Measurements from ENCODE around the gene GBF1. TPM values are rescaled to one million over a fixed set of nuclear protein-coding genes. Genes with fewer than 3 reads are reported as not detected.
A peak's percentile ranks its signal among the peaks of the same experiment; 100 is the strongest.

Gene GBF1
- polyA plus RNA-seq, 3 donors: 4.2 to 17.4 (median 11.9) TPM

DNA sequence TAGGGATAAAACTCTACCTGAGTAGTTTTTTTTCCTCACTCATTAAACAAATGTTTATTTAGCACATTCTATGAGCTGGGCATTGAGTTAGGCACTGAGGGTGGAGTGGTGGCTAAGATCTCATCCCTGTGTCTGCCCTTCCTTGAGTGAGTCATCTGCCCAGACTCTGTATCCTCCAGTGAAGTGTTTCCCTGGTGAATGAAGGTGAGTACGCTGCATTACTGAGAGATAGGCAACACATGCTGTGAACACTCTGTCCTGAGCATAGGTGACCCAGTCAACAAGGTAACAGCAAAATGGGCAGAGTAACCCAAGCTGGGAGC, 9.8 kb upstream of the GBF1 start:
- Histone ChIP-seq H3K4me2 (replicated peaks; ENCODE audit: extremely low read depth, low read length, poor library complexity, severe bottlenecking) (no peak overlapping the region), H3K9ac (ENCODE audit: insufficient read depth, low read length, poor library complexity, severe bottlenecking) (no peak overlapping the region), H3K27me3 (ENCODE audit: control insufficient read depth in 2 of 2, insufficient read depth in 2 of 2, low read length in 2 of 2) (peaks cover 54 to 94% of the 10 kb centered on the region in 2 donors), H4K20me1 (ENCODE audit: insufficient read depth, low read length) (no peaks in the 10 kb centered on the region), H3K9me3 (replicated peaks in 1 of 2; ENCODE audit: control insufficient read depth in 1 of 2, insufficient read depth in 1 of 2, low read length in 2 of 2) (peaks cover 0 to 12% of the 10 kb centered on the region in 2 donors), H3K4me3 (replicated peaks in 1 of 3; ENCODE audit: low read depth in 2 of 3, low read length in 3 of 3) (no peak overlapping the region), H3K36me3 (replicated peaks in 1 of 2; ENCODE audit: control insufficient read depth in 1 of 2, insufficient read depth in 2 of 2, low read length in 2 of 2) (no peaks in the 10 kb centered on the region), H2AFZ (ENCODE audit: insufficient read depth, low read depth, low read length, poor library complexity, severe bottlenecking) (no peak overlapping the region), H3K4me1 (ENCODE audit: control insufficient read depth in 1 of 2, insufficient read depth in 2 of 2, low read length in 2 of 2) (peaks cover 15 to 18% of the 10 kb centered on the region in 2 donors), H3K79me2 (ENCODE audit: insufficient read depth, low read length) (no peaks in the 10 kb centered on the region), H3K27ac (ENCODE audit: low read depth in 1 of 2, low read length in 2 of 2) (no peak overlapping the region)
- H3K9me3 Mint-ChIP-seq: peaks cover 0 to 19% (median 4%) of the 10 kb centered on the region in 7 donors
- no peak overlapping the region for H3K4me3 Mint-ChIP-seq
- peaks cover 18% of the 10 kb centered on the region for H3K4me1 Mint-ChIP-seq
- H3K27me3 Mint-ChIP-seq (ENCODE audit: low read depth in 3 of 3): peaks cover 69 to 94% (median 82%) of the 10 kb centered on the region in 3 donors
- DNase-seq: no peak
- WGBS (ENCODE audit: insufficient coverage): 100% methylated on average over 1 of the region's 1 CpG
- intact Hi-C loops (cut with micrococcal nuclease): no loop called here
- H3K36me3 Mint-ChIP-seq: peaks cover 0 to 7% of the 10 kb centered on the region in 2 donors
- TF ChIP-seq, protein P1, sequence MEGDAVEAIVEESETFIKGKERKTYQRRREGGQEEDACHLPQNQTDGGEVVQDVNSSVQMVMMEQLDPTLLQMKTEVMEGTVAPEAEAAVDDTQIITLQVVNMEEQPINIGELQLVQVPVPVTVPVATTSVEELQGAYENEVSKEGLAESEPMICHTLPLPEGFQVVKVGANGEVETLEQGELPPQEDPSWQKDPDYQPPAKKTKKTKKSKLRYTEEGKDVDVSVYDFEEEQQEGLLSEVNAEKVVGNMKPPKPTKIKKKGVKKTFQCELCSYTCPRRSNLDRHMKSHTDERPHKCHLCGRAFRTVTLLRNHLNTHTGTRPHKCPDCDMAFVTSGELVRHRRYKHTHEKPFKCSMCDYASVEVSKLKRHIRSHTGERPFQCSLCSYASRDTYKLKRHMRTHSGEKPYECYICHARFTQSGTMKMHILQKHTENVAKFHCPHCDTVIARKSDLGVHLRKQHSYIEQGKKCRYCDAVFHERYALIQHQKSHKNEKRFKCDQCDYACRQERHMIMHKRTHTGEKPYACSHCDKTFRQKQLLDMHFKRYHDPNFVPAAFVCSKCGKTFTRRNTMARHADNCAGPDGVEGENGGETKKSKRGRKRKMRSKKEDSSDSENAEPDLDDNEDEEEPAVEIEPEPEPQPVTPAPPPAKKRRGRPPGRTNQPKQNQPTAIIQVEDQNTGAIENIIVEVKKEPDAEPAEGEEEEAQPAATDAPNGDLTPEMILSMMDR (IDR thresholded peaks at IDR 0.05): no peak
- no peak overlapping the region for H3K27ac Mint-ChIP-seq

DNA sequence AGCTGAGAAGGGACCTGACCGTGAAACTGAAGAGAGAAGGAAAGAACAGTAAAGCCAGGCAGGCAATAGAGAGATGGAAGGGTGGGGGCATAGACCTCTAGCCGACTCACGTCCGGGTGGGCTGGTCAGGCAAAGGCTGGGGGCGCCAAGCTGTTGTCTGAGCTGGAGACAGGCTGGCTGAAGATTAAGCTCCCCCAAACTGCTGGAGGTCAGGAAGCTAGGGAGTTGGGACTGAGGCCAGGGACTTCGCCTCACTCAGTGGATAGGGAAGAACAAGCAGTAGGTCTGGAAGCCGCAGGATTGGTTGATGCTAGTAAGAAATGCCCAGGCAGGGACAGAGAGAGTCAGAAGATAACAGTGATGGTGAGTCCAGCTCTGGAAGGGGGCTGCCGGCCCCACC, 9.3 kb upstream of the GBF1 start:
- H3K4me3 ChIP-seq (replicated peaks in 1 of 3; ENCODE audit: low read depth in 2 of 3, low read length in 3 of 3): no peak overlapping the region
- peaks cover 56 to 94% of the 10 kb centered on the region in 2 donors for H3K27me3 ChIP-seq (ENCODE audit: control insufficient read depth in 2 of 2, insufficient read depth in 2 of 2, low read length in 2 of 2)
- H3K36me3 ChIP-seq (replicated peaks in 1 of 2; ENCODE audit: control insufficient read depth in 1 of 2, insufficient read depth in 2 of 2, low read length in 2 of 2): no peaks in the 10 kb centered on the region
- H4K20me1 ChIP-seq (ENCODE audit: insufficient read depth, low read length): no peaks in the 10 kb centered on the region
- H3K4me1 Mint-ChIP-seq: peaks cover 19% of the 10 kb centered on the region
- peaks cover 0 to 9% of the 10 kb centered on the region in 2 donors for H3K36me3 Mint-ChIP-seq
- H3K9me3 Mint-ChIP-seq: peaks cover 0 to 20% (median 7%) of the 10 kb centered on the region in 7 donors
- no peak overlapping the region for H3K4me2 ChIP-seq (replicated peaks; ENCODE audit: extremely low read depth, low read length, poor library complexity, severe bottlenecking)
- H3K27ac ChIP-seq (ENCODE audit: low read depth in 1 of 2, low read length in 2 of 2): no peak overlapping the region
- H3K4me3 Mint-ChIP-seq: peak overlapping the region in 1 of 2 donors; percentile 21
- peaks cover 16 to 18% of the 10 kb centered on the region in 2 donors for H3K4me1 ChIP-seq (ENCODE audit: control insufficient read depth in 1 of 2, insufficient read depth in 2 of 2, low read length in 2 of 2)
- no peak overlapping the region for H2AFZ ChIP-seq (ENCODE audit: insufficient read depth, low read depth, low read length, poor library complexity, severe bottlenecking)
- no peak overlapping the region for H3K9ac ChIP-seq (ENCODE audit: insufficient read depth, low read length, poor library complexity, severe bottlenecking)
- no peak overlapping the region for H3K27ac Mint-ChIP-seq
- peaks cover 71 to 94% (median 83%) of the 10 kb centered on the region in 3 donors for H3K27me3 Mint-ChIP-seq (ENCODE audit: low read depth in 3 of 3)
- intact Hi-C loops (cut with micrococcal nuclease): no loop called here
- no peaks in the 10 kb centered on the region for H3K79me2 ChIP-seq (ENCODE audit: insufficient read depth, low read length)
- DNase-seq: no peak
- H3K9me3 ChIP-seq (replicated peaks in 1 of 2; ENCODE audit: control insufficient read depth in 1 of 2, insufficient read depth in 1 of 2, low read length in 2 of 2): peaks cover 0 to 16% of the 10 kb centered on the region in 2 donors
- TF ChIP-seq, protein P1 (IDR thresholded peaks at IDR 0.05): no peak
- WGBS (ENCODE audit: insufficient coverage): 83% methylated on average over 7 of the region's 8 CpGs

Measured in CD14-positive monocyte (primary cell).